Gastrocnemius medialis (tissue), 4 donors: ENCODE data around the gene PPFIA4. TPM values are rescaled to one million over a fixed set of nuclear protein-coding genes. Genes with fewer than 3 reads are reported as not detected.

Source experiments
- ATAC-seq, 2 donors: fragments of 150-250 bp; one replicate each; pipeline ENCODE4 v1.9.1; 2016
- DNase-seq, 2 donors: peaks; one replicate each; pipeline ENCODE4 v3.0.0-alpha.2; 2019
- H3K27ac ChIP-seq, 4 donors: fragments of 200-600 bp; sonication (generic); 1 replicate in 1 of 4; 2 replicates in 3 of 4; pipeline ENCODE4 v1.5.1; 2016 to 2018; ENCODE audit warnings: mild to moderate bottlenecking in 2 of 4, moderate library complexity in 1 of 4
- H3K27me3 ChIP-seq, 3 donors: fragments of 200-600 bp; sonication (generic) in 2 of 3; 1 replicate in 1 of 3; 2 replicates in 2 of 3; pipeline versions ENCODE4 v1.5.1 to v1.6.0; 2016 to 2019; ENCODE audit warnings: mild to moderate bottlenecking in 1 of 3, moderate library complexity in 1 of 3
- H3K36me3 ChIP-seq, 2 donors: fragments of 200-600 bp; sonication (generic) in 1 of 2; one replicate each; pipeline ENCODE4 v1.5.1; 2017 to 2018
- H3K4me1 ChIP-seq, 2 donors: fragments of 200-600 bp; sonication (generic) in 1 of 2; one replicate each; pipeline ENCODE4 v1.5.1; 2016 to 2017; ENCODE audit warnings: mild to moderate bottlenecking in 2 of 2
- H3K4me3 ChIP-seq, 4 donors: fragments of 200-600 bp; sonication (generic) in 3 of 4; 1 replicate in 1 of 4; 2 replicates in 3 of 4; pipeline ENCODE4 v1.5.1; 2016 to 2019; ENCODE audit warnings: mild to moderate bottlenecking in 2 of 4
- H3K9me3 ChIP-seq, 3 donors: fragments of 200-600 bp; sonication (generic) in 2 of 3; 1 replicate in 1 of 3; 2 replicates in 2 of 3; pipeline ENCODE4 v1.5.1; 2016 to 2019
- CTCF ChIP-seq, 5 experiments: fragments of 450-650 bp in 3 of 5; fragments of 200-600 bp in 2 of 5; sonication (generic) in 2 of 5; IDR thresholded peaks in 4 of 5; conservative IDR thresholded peaks in 1 of 5; 1 replicate in 4 of 5; 2 replicates in 1 of 5; pipeline ENCODE4 v1.5.1; 2016 to 2019; ENCODE audit warnings: antibody characterized with exemption in 5 of 5, mild to moderate bottlenecking in 3 of 5, moderate library complexity in 3 of 5
- POLR2A ChIP-seq, 2 donors: fragments of 450-650 bp; IDR thresholded peaks; one replicate each; pipeline ENCODE4 v1.6.1; 2017; ENCODE audit warnings: antibody characterized with exemption in 2 of 2, mild to moderate bottlenecking in 2 of 2, moderate library complexity in 2 of 2
- in situ Hi-C, 4 donors: fragments of 200-750 bp; cut with MboI; loops; one replicate each; pipeline versions ENCODE4 v1.15.0 to v1.8.0; 2017; ENCODE audit warnings: low sequenced_read_pairs in 4 of 4
- intact Hi-C: fragments of 100-400 bp; cut with DNase I; formaldehyde crosslinking; loops from one replicate; pipeline ENCODE4 v1.15.1; 2023; ENCODE audit warnings: low total_unique reads
- total RNA-seq, 4 donors: library from RNA; depleted of rRNA; stranded (reverse); fragments of >200 nt; gene quantifications; one replicate each; pipeline versions ENCODE4 v1.1.0 to v1.2.3, GENCODE V29; 2016

PPFIA4 gene
- total RNA-seq, 4 donors from 2014 or later = 8.4 to 45.5 (median 33.1) TPM

GRCh38 chr1:203038217-203038741, 12.0 kb downstream of the PPFIA4 start:
- no peaks in the 10 kb centered on the region for H3K27me3 ChIP-seq
- H3K36me3 ChIP-seq = no peaks in the 10 kb centered on the region
- peak overlapping the region in 2 of 4 donors; percentile 8 to 24 for H3K4me3 ChIP-seq
- in situ Hi-C loops (loop anchor here in 3 of 4 donors (5.0 to 10.0 kb wide), 5 partner anchors 134 to 179 kb away; partner anchors contain the start of gene MYBPH (in 1 of the 3)), intact Hi-C loops (loop anchor here (1.0 to 10.0 kb wide), 6 partner anchors 46 to 1047 kb away; partner anchors contain the start of genes ZBED6 and ZC3H11A)
- DNase-seq (peak; percentile 94 to 99), ATAC-seq (peak; percentile 65)
- H3K27ac ChIP-seq = peak overlapping the region; percentile 95 to 98 (median 96)
- H3K4me1 ChIP-seq = peaks cover 52 to 64% of the 10 kb centered on the region in 2 donors
- no peaks in the 10 kb centered on the region for H3K9me3 ChIP-seq
- TF ChIP-seq CTCF (IDR thresholded peaks at IDR 0.05 in 4 of 5, conservative IDR thresholded peaks at IDR 0.05 in 1 of 5) (peak in 3 of 5 experiments; percentile 25 to 34 (median 27)), POLR2A (IDR thresholded peaks at IDR 0.05) (peak; percentile 41 to 61)

- peak; percentile 48 to 53 for ATAC-seq
- TF ChIP-seq POLR2A (IDR thresholded peaks at IDR 0.05) = no peak
- peak; percentile 92 to 95 (median 94) for TF ChIP-seq CTCF (IDR thresholded peaks at IDR 0.05 in 4 of 5, conservative IDR thresholded peaks at IDR 0.05 in 1 of 5)
- H3K9me3 ChIP-seq = no peaks in the 10 kb centered on the region
- peaks cover 0 to 4% of the 10 kb centered on the region in 2 donors for H3K36me3 ChIP-seq
- H3K4me3 ChIP-seq = peak overlapping the region in 1 of 4 donors; percentile 24
- H3K27ac ChIP-seq = peak overlapping the region; percentile 95 to 98 (median 96)
- in situ Hi-C loops (loop anchor here in 3 of 4 donors (5.0 to 10.0 kb wide), 5 partner anchors 133 to 178 kb away; partner anchors contain the start of gene MYBPH (in 1 of the 3)), intact Hi-C loops (loop anchor here (1.0 to 10.0 kb wide), 8 partner anchors 45 to 1046 kb away; partner anchors contain the start of genes ZBED6 and ZC3H11A)
- DNase-seq = peak; percentile 69 to 82
- H3K4me1 ChIP-seq = peaks cover 51 to 64% of the 10 kb centered on the region in 2 donors
- no peaks in the 10 kb centered on the region for H3K27me3 ChIP-seq
These were observed 12.8 kb downstream of the PPFIA4 start for GRCh38 chr1:203038891-203039608.

- H3K4me3 ChIP-seq = no peak overlapping the region
- intact Hi-C loops = loop anchor here (1.0 to 10.0 kb wide), 7 partner anchors 89 to 1045 kb away; partner anchors contain the start of genes ZBED6 and ZC3H11A
- ATAC-seq = no peak
These were observed 13.6 kb downstream of the PPFIA4 start for GRCh38 chr1:203039609-203040512.

More at GRCh38 chr1:203039609-203040512, 13.6 kb downstream of the PPFIA4 start:
- Histone ChIP-seq H3K9me3 (no peaks in the 10 kb centered on the region), H3K36me3 (peaks cover 0 to 4% of the 10 kb centered on the region in 2 donors), H3K27ac (peak overlapping the region; percentile 63 to 98 (median 96)), H3K4me1 (peaks cover 46 to 56% of the 10 kb centered on the region in 2 donors), H3K27me3 (no peaks in the 10 kb centered on the region)
- in situ Hi-C loops = loop anchor here in 3 of 4 donors (5.0 to 10.0 kb wide), 5 partner anchors 132 to 177 kb away; partner anchors contain the start of gene MYBPH (in 1 of the 3)
- TF ChIP-seq CTCF (IDR thresholded peaks at IDR 0.05 in 4 of 5, conservative IDR thresholded peaks at IDR 0.05 in 1 of 5) = peak in 1 of 5 experiments; percentile 46
- TF ChIP-seq POLR2A (IDR thresholded peaks at IDR 0.05) = no peak
- DNase-seq = peak in 1 of 2 donors; percentile 31
